ENCODE measurements around the gene TMEM45B.
"Not testable (repeated sequence)": the region's sequence is repeated elsewhere in the genome, so short reads cannot be mapped to it uniquely, and the experiment has no call there.

DNA sequence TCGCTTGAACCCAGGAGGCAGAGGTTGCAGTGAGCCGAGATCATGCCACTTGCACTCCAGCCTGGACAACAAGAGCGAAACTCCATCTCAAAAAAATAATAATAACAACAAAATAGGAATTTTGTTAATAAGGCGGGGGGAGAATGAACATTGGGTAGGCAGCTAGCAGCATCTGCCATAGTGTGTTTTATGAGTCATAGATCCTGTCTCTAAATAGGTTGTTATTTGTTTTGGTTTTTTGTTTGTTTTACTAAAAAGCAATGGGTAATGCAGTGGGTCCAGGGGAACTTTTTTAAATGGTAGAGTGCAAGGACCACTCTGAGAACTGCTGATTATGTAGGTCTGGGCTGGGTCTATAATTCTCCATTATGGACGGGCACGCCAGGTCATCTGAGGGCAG, 4.6 kb downstream of the TMEM45B start:
- TF ChIP-seq POLR2A (IDR thresholded peaks at IDR 0.05; ENCODE audit: low read depth) = not testable (repeated sequence)
- TF ChIP-seq, protein P1, sequence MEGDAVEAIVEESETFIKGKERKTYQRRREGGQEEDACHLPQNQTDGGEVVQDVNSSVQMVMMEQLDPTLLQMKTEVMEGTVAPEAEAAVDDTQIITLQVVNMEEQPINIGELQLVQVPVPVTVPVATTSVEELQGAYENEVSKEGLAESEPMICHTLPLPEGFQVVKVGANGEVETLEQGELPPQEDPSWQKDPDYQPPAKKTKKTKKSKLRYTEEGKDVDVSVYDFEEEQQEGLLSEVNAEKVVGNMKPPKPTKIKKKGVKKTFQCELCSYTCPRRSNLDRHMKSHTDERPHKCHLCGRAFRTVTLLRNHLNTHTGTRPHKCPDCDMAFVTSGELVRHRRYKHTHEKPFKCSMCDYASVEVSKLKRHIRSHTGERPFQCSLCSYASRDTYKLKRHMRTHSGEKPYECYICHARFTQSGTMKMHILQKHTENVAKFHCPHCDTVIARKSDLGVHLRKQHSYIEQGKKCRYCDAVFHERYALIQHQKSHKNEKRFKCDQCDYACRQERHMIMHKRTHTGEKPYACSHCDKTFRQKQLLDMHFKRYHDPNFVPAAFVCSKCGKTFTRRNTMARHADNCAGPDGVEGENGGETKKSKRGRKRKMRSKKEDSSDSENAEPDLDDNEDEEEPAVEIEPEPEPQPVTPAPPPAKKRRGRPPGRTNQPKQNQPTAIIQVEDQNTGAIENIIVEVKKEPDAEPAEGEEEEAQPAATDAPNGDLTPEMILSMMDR (IDR thresholded peaks at IDR 0.05) = not testable (repeated sequence)

Data from esophagus muscularis mucosa (tissue), 3 donors.